ENCODE measurements around the gene HDAC11.
"Not testable (repeated sequence)": the region's sequence is repeated elsewhere in the genome, so short reads cannot be mapped to it uniquely, and the experiment has no call there.

The HDAC11 gene

GRCh38 chr3:13479582-13480339, at the start of gene HDAC11:
TSS of gene HDAC11 (plus strand) at chr3:13480306. CDS start at chr3:13480348, 42 bp downstream.
- peak; percentile 97 for DNase-seq (ENCODE audit: low read depth in 2 of 2)

GRCh38 chr3:13430411-13430875, 49.7 kb upstream of the HDAC11 start:
- not testable (repeated sequence) for DNase-seq (ENCODE audit: low read depth in 2 of 2)

- no peak for DNase-seq (ENCODE audit: low read depth in 2 of 2)
Observed at GRCh38 chr3:13432093-13432492, 48.0 kb upstream of the HDAC11 start.

GRCh38 chr3:13433912-13434311, 46.2 kb upstream of the HDAC11 start:
- DNase-seq (ENCODE audit: low read depth in 2 of 2) = no peak

- not testable (repeated sequence) for DNase-seq (ENCODE audit: low read depth in 2 of 2)
Observed at GRCh38 chr3:13436213-13436612, 43.9 kb upstream of the HDAC11 start.

GRCh38 chr3:13440204-13440817, 39.8 kb upstream of the HDAC11 start:
- DNase-seq (ENCODE audit: low read depth in 2 of 2) = no peak

- DNase-seq (ENCODE audit: low read depth in 2 of 2) = not testable (repeated sequence)
Observed at GRCh38 chr3:13442882-13443281, 37.2 kb upstream of the HDAC11 start.

- DNase-seq (ENCODE audit: low read depth in 2 of 2) = no peak
Observed at GRCh38 chr3:13451301-13451673, 28.8 kb upstream of the HDAC11 start.

- DNase-seq (ENCODE audit: low read depth in 2 of 2) = no peak
Observed at GRCh38 chr3:13452490-13453335, 27.4 kb upstream of the HDAC11 start.

- no peak for DNase-seq (ENCODE audit: low read depth in 2 of 2)
Observed at GRCh38 chr3:13455644-13456043, 24.5 kb upstream of the HDAC11 start.

- DNase-seq (ENCODE audit: low read depth in 2 of 2) = no peak
Observed at GRCh38 chr3:13457593-13457992, 22.5 kb upstream of the HDAC11 start.

GRCh38 chr3:13459605-13460340, 20.3 kb upstream of the HDAC11 start:
- DNase-seq (ENCODE audit: low read depth in 2 of 2) = no peak

GRCh38 chr3:13460341-13460736, 19.8 kb upstream of the HDAC11 start:
- no peak for DNase-seq (ENCODE audit: low read depth in 2 of 2)

- peak; percentile 64 to 70 for DNase-seq (ENCODE audit: low read depth in 2 of 2)
Observed at GRCh38 chr3:13461169-13462124, 18.7 kb upstream of the HDAC11 start.

- DNase-seq (ENCODE audit: low read depth in 2 of 2) = no peak
Observed at GRCh38 chr3:13462125-13462629, 17.9 kb upstream of the HDAC11 start.

GRCh38 chr3:13462822-13463221, 17.3 kb upstream of the HDAC11 start:
- no peak for DNase-seq (ENCODE audit: low read depth in 2 of 2)

GRCh38 chr3:13463618-13464400, 16.3 kb upstream of the HDAC11 start:
- no peak for DNase-seq (ENCODE audit: low read depth in 2 of 2)

- DNase-seq (ENCODE audit: low read depth in 2 of 2) = no peak
Observed at GRCh38 chr3:13465236-13465873, 14.8 kb upstream of the HDAC11 start.

GRCh38 chr3:13466781-13467180, 13.3 kb upstream of the HDAC11 start:
- no peak for DNase-seq (ENCODE audit: low read depth in 2 of 2)
